DND-41 (cell line): ENCODE measurements around the gene BCO2.

ENCODE experiments used
- ATAC-seq: fragments of 200-7000 bp; cut with Tn5 transposase; 3 replicates; pipeline ENCODE4 v1.9.1; 2021; ENCODE audit warnings: low read depth; ENCODE audit not compliant: insufficient read depth
- DNase-seq: peaks from one replicate; pipeline ENCODE4 v3.0.0-alpha.2; 2020
- H2AFZ ChIP-seq: 2 replicates; pipeline ENCODE4 v1.6.0; 2012; ENCODE audit warnings: low read depth, low read length
- H3K27ac ChIP-seq: 2 replicates; pipeline ENCODE4 v1.5.1; 2012; ENCODE audit warnings: low read length, inconsistent platforms
- H3K27me3 ChIP-seq: fragments of 200-600 bp; sonication (generic); 2 replicates; pipeline ENCODE4 v1.6.0; 2012; ENCODE audit warnings: low read length, mild to moderate bottlenecking, inconsistent platforms; ENCODE audit not compliant: insufficient read depth, poor library complexity
- H3K36me3 ChIP-seq: 2 replicates; pipeline ENCODE4 v1.5.1; 2012; ENCODE audit warnings: low read length, inconsistent platforms; ENCODE audit not compliant: insufficient read depth
- H3K4me1 ChIP-seq: 2 replicates; pipeline ENCODE4 v1.5.1; 2012; ENCODE audit warnings: mild to moderate bottlenecking, low read length; ENCODE audit not compliant: insufficient read depth
- H3K4me2 ChIP-seq: 2 replicates; pipeline ENCODE4 v1.6.0; 2012; ENCODE audit warnings: mild to moderate bottlenecking, moderate library complexity, low read length, inconsistent platforms; ENCODE audit not compliant: insufficient read depth
- H3K4me3 ChIP-seq, 2 experiments: fragments of 200-600 bp in 1 of 2; shearing (Covaris generic) in 1 of 2; 2 replicates each; pipeline ENCODE4 v1.5.1; 2012 to 2016; ENCODE audit warnings: inconsistent platforms in 2 of 2, low read length in 2 of 2, mild to moderate bottlenecking in 2 of 2, low read depth in 1 of 2, moderate library complexity in 1 of 2
- H3K79me2 ChIP-seq: 2 replicates; pipeline ENCODE4 v1.6.0; 2012; ENCODE audit warnings: low read length, inconsistent platforms; ENCODE audit not compliant: insufficient read depth
- H3K9ac ChIP-seq: 2 replicates; pipeline ENCODE4 v1.6.0; 2012; ENCODE audit warnings: low read depth, mild to moderate bottlenecking, inconsistent platforms, low read length, moderate library complexity
- H3K9me3 ChIP-seq: 2 replicates; pipeline ENCODE4 v1.5.1; 2012; ENCODE audit warnings: low read length, moderate library complexity, mild to moderate bottlenecking, inconsistent platforms; ENCODE audit not compliant: insufficient read depth, severe bottlenecking
- H4K20me1 ChIP-seq: 2 replicates; pipeline ENCODE4 v1.6.0; 2012; ENCODE audit warnings: low read length; ENCODE audit not compliant: insufficient read depth
- CTCF ChIP-seq: IDR thresholded peaks from 2 replicates; pipeline ENCODE4 v1.5.1; 2012; ENCODE audit warnings: borderline replicate concordance, low read length, moderate library complexity, mild to moderate bottlenecking; ENCODE audit not compliant: poor library complexity, severe bottlenecking; ENCODE audit errors: extremely low read depth
- EZH2 ChIP-seq: IDR thresholded peaks from 3 replicates; pipeline ENCODE4 v1.6.1; 2012; ENCODE audit warnings: borderline replicate concordance, low read depth, mild to moderate bottlenecking, moderate library complexity, low read length, inconsistent platforms; ENCODE audit not compliant: severe bottlenecking

BCO2 gene

GRCh38 chr11:112150517-112150916, 24.8 kb upstream of the BCO2 start:
- DNase-seq = no peak
- Histone ChIP-seq H3K9ac (no peak overlapping the region), H3K4me1 (no peaks in the 10 kb centered on the region), H3K27ac (no peak overlapping the region), H3K27me3 (no peaks in the 10 kb centered on the region), H2AFZ (no peak overlapping the region), H4K20me1 (no peaks in the 10 kb centered on the region), H3K79me2 (no peaks in the 10 kb centered on the region), H3K4me2 (no peak overlapping the region), H3K36me3 (no peaks in the 10 kb centered on the region), H3K9me3 (no peaks in the 10 kb centered on the region), H3K4me3 (no peak overlapping the region)
- TF ChIP-seq EZH2 (no peak), CTCF (no peak)
- no peak for ATAC-seq

GRCh38 chr11:112156153-112156955, 19.0 kb upstream of the BCO2 start:
- no peaks in the 10 kb centered on the region for H3K9me3 ChIP-seq
- no peak overlapping the region for H2AFZ ChIP-seq
- H3K4me2 ChIP-seq = no peak overlapping the region
- TF ChIP-seq EZH2 (no peak), CTCF (no peak)
- H3K4me3 ChIP-seq = no peak overlapping the region
- no peak for ATAC-seq
- no peaks in the 10 kb centered on the region for H3K79me2 ChIP-seq
- no peaks in the 10 kb centered on the region for H3K36me3 ChIP-seq
- H4K20me1 ChIP-seq = no peaks in the 10 kb centered on the region
- H3K9ac ChIP-seq = no peak overlapping the region
- no peaks in the 10 kb centered on the region for H3K27me3 ChIP-seq
- H3K4me1 ChIP-seq = no peaks in the 10 kb centered on the region
- no peak overlapping the region for H3K27ac ChIP-seq
- DNase-seq = no peak

GRCh38 chr11:112156956-112157766, 18.2 kb upstream of the BCO2 start:
- H3K4me3 ChIP-seq = no peak overlapping the region
- H3K9ac ChIP-seq = no peak overlapping the region
- H2AFZ ChIP-seq = no peak overlapping the region
- no peaks in the 10 kb centered on the region for H3K4me1 ChIP-seq
- H3K4me2 ChIP-seq = no peak overlapping the region
- no peaks in the 10 kb centered on the region for H3K79me2 ChIP-seq
- H3K9me3 ChIP-seq = no peaks in the 10 kb centered on the region
- H4K20me1 ChIP-seq = no peaks in the 10 kb centered on the region
- ATAC-seq (no peak), DNase-seq (no peak)
- H3K27ac ChIP-seq = no peak overlapping the region
- H3K27me3 ChIP-seq = no peaks in the 10 kb centered on the region
- TF ChIP-seq CTCF (no peak), EZH2 (no peak)
- H3K36me3 ChIP-seq = no peaks in the 10 kb centered on the region
